T-helper 2 cell treated with Interferon-gamma antibody and Interleukin-4, amounts not matched to agents 100 ng/mL and 5 ng/mL, for 36 hours (primary cell): Measurements from ENCODE around the gene CCDC148. TPM values are rescaled to one million over a fixed set of nuclear protein-coding genes. Genes with fewer than 3 reads are reported as not detected.

Experiments
- intact Hi-C: fragments of 100-400 bp; cut with micrococcal nuclease; formaldehyde crosslinking; loops from one replicate; pipeline ENCODE4 v1.15.1; 2023
- total RNA-seq: library from RNA; stranded (reverse); gene quantifications from 2 replicates; pipeline ENCODE4 v1.2.3, GENCODE V29; 2022

Gene CCDC148
- total RNA-seq, 1 donor from 2014 or later, result not detected

GRCh38 chr2:158182676-158183295, 273.8 kb downstream of the CCDC148 start:
- intact Hi-C loops, result no loop called here

- intact Hi-C loops, result no loop called here
Measured at GRCh38 chr2:158181171-158181570, 275.4 kb downstream of the CCDC148 start.

GRCh38 chr2:158179660-158180059, 276.9 kb downstream of the CCDC148 start:
- intact Hi-C loops, result loop anchor here (1.0 kb wide), 2 partner anchors 566 to 575 kb away; no protein-coding TSS in a partner anchor

GRCh38 chr2:158178646-158179045, 277.9 kb downstream of the CCDC148 start:
- intact Hi-C loops, result loop anchor here (1.0 kb wide), 2 partner anchors 567 to 576 kb away; no protein-coding TSS in a partner anchor

- intact Hi-C loops, result no loop called here
Measured at GRCh38 chr2:158174956-158175355, 281.6 kb downstream of the CCDC148 start.

GRCh38 chr2:158174495-158174894, 282.1 kb downstream of the CCDC148 start:
- intact Hi-C loops, result no loop called here

GRCh38 chr2:158172719-158173118, 283.8 kb downstream of the CCDC148 start:
- intact Hi-C loops, result no loop called here

GRCh38 chr2:158154596-158154995, 302.0 kb downstream of the CCDC148 start:
- intact Hi-C loops, result no loop called here

- intact Hi-C loops, result no loop called here
Measured at GRCh38 chr2:158153270-158154015, 303.1 kb downstream of the CCDC148 start.

GRCh38 chr2:158144914-158145625, 311.5 kb downstream of the CCDC148 start:
- intact Hi-C loops, result no loop called here

GRCh38 chr2:158143703-158144360, 312.7 kb downstream of the CCDC148 start:
- intact Hi-C loops, result no loop called here

GRCh38 chr2:158142568-158143332, 313.8 kb downstream of the CCDC148 start:
- intact Hi-C loops, result no loop called here

- intact Hi-C loops, result no loop called here
Measured at GRCh38 chr2:158142165-158142564, 314.4 kb downstream of the CCDC148 start.

GRCh38 chr2:158140201-158140600, 316.4 kb downstream of the CCDC148 start:
- intact Hi-C loops, result no loop called here

GRCh38 chr2:158138255-158138654, 318.3 kb downstream of the CCDC148 start:
- intact Hi-C loops, result no loop called here

- intact Hi-C loops, result no loop called here
Measured at GRCh38 chr2:158135096-158135495, 321.5 kb downstream of the CCDC148 start.

GRCh38 chr2:158134655-158135054, 321.9 kb downstream of the CCDC148 start:
- intact Hi-C loops, result no loop called here

GRCh38 chr2:158134055-158134454, 322.5 kb downstream of the CCDC148 start:
- intact Hi-C loops, result no loop called here

- intact Hi-C loops, result no loop called here
Measured at GRCh38 chr2:158131919-158132566, 324.5 kb downstream of the CCDC148 start.

GRCh38 chr2:158131483-158131912, 325.1 kb downstream of the CCDC148 start:
- intact Hi-C loops, result no loop called here
